HCT116 (cell line): ENCODE results near the gene TMEM179. TPM values are rescaled to one million over a fixed set of nuclear protein-coding genes. Genes with fewer than 3 reads are reported as not detected.

Experiments used
- ATAC-seq: fragments of 200-7000 bp; cut with Tn5 transposase; 2 replicates; pipeline ENCODE4 v1.9.1; 2020; ENCODE audit warnings: mild to moderate bottlenecking, moderate library complexity
- BruUV-seq: library from RNA; stranded (reverse); fragments of 400-500 nt; replicated peaks from 2 replicates; lab custom pipeline; 2021; lab: Mats Ljungman, UMichigan
- CTCF ChIA-PET: fragments of 300-600 bp; sonication (Branson Sonifier 250); formaldehyde crosslinking; loops from one replicate; lab custom pipeline; 2021; ENCODE audit warnings: antibody characterized with exemption; lab: Charles Lee
- POLR2A ChIA-PET: fragments of 300-600, 350-600 bp; sonication (Branson Sonifier 250); formaldehyde crosslinking; loops from one replicate; lab custom pipeline; 2021; ENCODE audit warnings: antibody characterized with exemption; lab: Charles Lee
- RAD21 ChIA-PET, 2 experiments: fragments of 300-600 bp; sonication (Branson Sonifier 250); formaldehyde crosslinking; loops; one replicate each; lab custom pipeline; 2023; ENCODE audit warnings: low total read pairs in 2 of 2; ENCODE audit not compliant: uncharacterized antibody in 2 of 2, unreplicated experiment in 2 of 2, low non-redundant PET in 1 of 2; lab: Charles Lee
- DNase-seq: peaks from one replicate; pipeline ENCODE4 v3.0.0-alpha.2; 2010; ENCODE audit warnings: low read depth, low spot score
- H2AFZ ChIP-seq: fragments of 200-600 bp; shearing (Covaris generic), sonication (generic); 2 replicates; pipeline ENCODE4 v1.6.1; 2017; ENCODE audit warnings: low read depth, mixed run types, mixed read lengths, antibody characterized with exemption, low read length; ENCODE audit not compliant: poor library complexity, severe bottlenecking
- H3K27ac ChIP-seq: 2 replicates; pipeline ENCODE4 v1.5.1; 2012; ENCODE audit warnings: low read depth, low read length
- H3K27me3 ChIP-seq: fragments of 200-600 bp; sonication (generic); 2 replicates; pipeline ENCODE4 v1.6.1; 2016; ENCODE audit warnings: mixed run types, low read length, mixed read lengths; ENCODE audit not compliant: insufficient read depth
- H3K36me3 ChIP-seq, 2 experiments: fragments of 200-500 bp in 1 of 2; fragments of 200-600 bp in 1 of 2; sonication (Bioruptor generic) in 1 of 2; sonication (generic) in 1 of 2; 2 replicates each; pipeline versions ENCODE4 v1.5.1 to v1.6.1; 2014 to 2016; ENCODE audit warnings: low read length in 2 of 2, inconsistent platforms in 1 of 2, mixed read lengths in 1 of 2, mixed run types in 1 of 2; ENCODE audit not compliant: insufficient read depth in 2 of 2, control insufficient read depth in 1 of 2
- H3K4me1 ChIP-seq, 2 experiments: fragments of 200-600 bp in 1 of 2; sonication (generic) in 1 of 2; 2 replicates each; pipeline versions ENCODE4 v1.5.1 to v1.6.1; 2012 to 2017; ENCODE audit warnings: low read length in 2 of 2, inconsistent platforms in 1 of 2, mild to moderate bottlenecking in 1 of 2, mixed read lengths in 1 of 2, mixed run types in 1 of 2, moderate library complexity in 1 of 2; ENCODE audit not compliant: insufficient read depth in 2 of 2, control insufficient read depth in 1 of 2
- H3K4me2 ChIP-seq: fragments of 200-600 bp; sonication (generic); 2 replicates; pipeline ENCODE4 v1.6.1; 2017; ENCODE audit warnings: mixed run types, low read length, mixed read lengths
- H3K4me3 ChIP-seq, 2 experiments: fragments of 200-600 bp in 1 of 2; sonication (generic) in 1 of 2; replicated peaks in 1 of 2; 2 replicates each; pipeline ENCODE4 v1.5.1; 2011 to 2016; ENCODE audit warnings: low read length in 2 of 2, control low read depth in 1 of 2, low read depth in 1 of 2, mild to moderate bottlenecking in 1 of 2, mixed read lengths in 1 of 2, mixed run types in 1 of 2
- H3K79me2 ChIP-seq: fragments of 200-600 bp; sonication (generic); 2 replicates; pipeline ENCODE4 v1.6.1; 2017; ENCODE audit warnings: mild to moderate bottlenecking, mixed run types, low read length, moderate library complexity, mixed read lengths; ENCODE audit not compliant: insufficient read depth
- H3K9ac ChIP-seq: fragments of 200-600 bp; sonication (generic); 2 replicates; pipeline ENCODE4 v1.6.1; 2016; ENCODE audit warnings: low read length, mixed read lengths
- H3K9me2 ChIP-seq: fragments of 200-600 bp; sonication (generic), shearing (Covaris generic); 2 replicates; pipeline ENCODE4 v1.6.1; 2017; ENCODE audit warnings: mixed run types, mild to moderate bottlenecking, moderate library complexity; ENCODE audit not compliant: insufficient read depth
- H3K9me3 ChIP-seq, 2 experiments: fragments of 200-500 bp in 1 of 2; fragments of 200-600 bp in 1 of 2; sonication (Bioruptor generic) in 1 of 2; sonication (generic) in 1 of 2; 2 replicates each; pipeline ENCODE4 v1.6.1; 2014 to 2017; ENCODE audit warnings: low read length in 2 of 2, mixed read lengths in 2 of 2, inconsistent platforms in 1 of 2, low read depth in 1 of 2, mild to moderate bottlenecking in 1 of 2, mixed run types in 1 of 2, moderate library complexity in 1 of 2; ENCODE audit not compliant: control insufficient read depth in 1 of 2, insufficient read depth in 1 of 2
- H4K20me1 ChIP-seq: fragments of 200-600 bp; sonication (generic), shearing (Covaris generic); 2 replicates; pipeline ENCODE4 v1.6.1; 2017; ENCODE audit warnings: mixed run types, mild to moderate bottlenecking, moderate library complexity; ENCODE audit not compliant: insufficient read depth
- ATF3 ChIP-seq: IDR thresholded peaks from 2 replicates; pipeline ENCODE4 v1.6.1; 2012
- CBX3 ChIP-seq: IDR thresholded peaks from 2 replicates; pipeline ENCODE4 v1.6.1; 2012; ENCODE audit warnings: low read depth
- CTCF ChIP-seq, 3 experiments: fragments of 200-600 bp in 1 of 3; sonication (generic) in 1 of 3; IDR thresholded peaks in 2 of 3; conservative IDR thresholded peaks in 1 of 3; 2 replicates each; pipeline ENCODE4 v1.5.1; 2012 to 2017; ENCODE audit warnings: low read depth in 2 of 3, low read length in 2 of 3, antibody characterized with exemption in 1 of 3, borderline replicate concordance in 1 of 3, control low read depth in 1 of 3, mild to moderate bottlenecking in 1 of 3, mixed read lengths in 1 of 3, mixed run types in 1 of 3, moderate library complexity in 1 of 3; ENCODE audit not compliant: insufficient read depth in 1 of 3
- EGR1 ChIP-seq: IDR thresholded peaks from 2 replicates; pipeline ENCODE4 v1.6.1; 2012; ENCODE audit warnings: low read depth
- EZH2 ChIP-seq: fragments of 200-600 bp; sonication (generic); IDR thresholded peaks from 2 replicates; pipeline ENCODE4 v1.6.1; 2017; ENCODE audit warnings: antibody characterized with exemption, mixed run types
- JUND ChIP-seq: IDR thresholded peaks from 2 replicates; pipeline ENCODE4 v1.6.1; 2012
- MAX ChIP-seq: IDR thresholded peaks from 2 replicates; pipeline ENCODE4 v1.6.1; 2012
- POLR2A ChIP-seq: IDR thresholded peaks from 2 replicates; pipeline ENCODE4 v1.7.0; 2011; ENCODE audit warnings: borderline replicate concordance; ENCODE audit not compliant: insufficient read depth, insufficient read length; ENCODE audit errors: extremely low read depth
- POLR2AphosphoS5 ChIP-seq: IDR thresholded peaks from 2 replicates; pipeline ENCODE4 v1.6.1; 2011; ENCODE audit warnings: mild to moderate bottlenecking, low read depth, low read length, moderate library complexity
- RAD21 ChIP-seq: IDR thresholded peaks from 2 replicates; pipeline ENCODE4 v1.6.1; 2012; ENCODE audit warnings: low read depth, mild to moderate bottlenecking
- TCF7L2 ChIP-seq: IDR thresholded peaks from 2 replicates; pipeline ENCODE4 v1.7.0; 2011; ENCODE audit warnings: borderline replicate concordance, inconsistent platforms; ENCODE audit not compliant: insufficient read depth, insufficient read length; ENCODE audit errors: extremely low read depth
- YY1 ChIP-seq: IDR thresholded peaks from 2 replicates; pipeline ENCODE4 v1.6.1; 2011; ENCODE audit warnings: low read length, low read depth, moderate library complexity, mild to moderate bottlenecking; ENCODE audit not compliant: insufficient replicate concordance; ENCODE audit errors: extremely low read depth
- ZNF274 ChIP-seq: fragments of 200-500 bp; sonication (Bioruptor generic); IDR thresholded peaks from 2 replicates; pipeline ENCODE4 v1.6.1; 2014; ENCODE audit warnings: mild to moderate bottlenecking, low read depth, low read length, inconsistent platforms
- intact Hi-C: fragments of 100-400 bp; cut with micrococcal nuclease; formaldehyde crosslinking; loops from 2 replicates; pipeline ENCODE4 v1.10.0; 2022
- total RNA-seq: library from RNA; stranded (reverse); gene quantifications from one replicate; pipeline ENCODE4 v1.2.1, GENCODE V29; 2021; ENCODE audit not compliant: unreplicated experiment

The TMEM179 gene
- total RNA-seq, 1 experiment from 2014 or later: not detected

GRCh38 chr14:104556256-104557021, 48.1 kb downstream of the TMEM179 start:
- H4K20me1 ChIP-seq: no peaks in the 10 kb centered on the region
- ATAC-seq (no peak), DNase-seq (no peak)
- no peaks in the 10 kb centered on the region for H3K79me2 ChIP-seq
- H3K9ac ChIP-seq: no peak overlapping the region
- no peaks in the 10 kb centered on the region for H3K9me3 ChIP-seq
- no peak overlapping the region for H3K4me3 ChIP-seq
- intact Hi-C loops: no loop called here
- H3K27me3 ChIP-seq: peaks cover 6% of the 10 kb centered on the region; the same call in 1 of the 2 replicates
- no peaks in the 10 kb centered on the region for H3K36me3 ChIP-seq
- ChIA-PET POLR2A (no interaction called here), RAD21 (no interaction called here), CTCF (interaction anchor here (0.6 to 1.1 kb wide), 2 partner anchors 90 to 419 kb away, joined by 3 read pairs; no protein-coding TSS in a partner anchor)
- BruUV-seq: no TSS peak
- H3K4me1 ChIP-seq: no peaks in the 10 kb centered on the region
- no peak overlapping the region for H2AFZ ChIP-seq
- no peaks in the 10 kb centered on the region for H3K9me2 ChIP-seq
- no peak overlapping the region for H3K27ac ChIP-seq
- H3K4me2 ChIP-seq: no peak overlapping the region
- no peak for TF ChIP-seq POLR2AphosphoS5
- TF ChIP-seq ATF3: no peak
- TF ChIP-seq RAD21: no peak
- no peak for TF ChIP-seq ZNF274

- Histone ChIP-seq H3K9ac (no peak overlapping the region), H4K20me1 (no peaks in the 10 kb centered on the region), H3K4me2 (no peak overlapping the region), H3K4me3 (no peak overlapping the region), H3K9me3 (no peaks in the 10 kb centered on the region), H3K36me3 (no peaks in the 10 kb centered on the region), H3K79me2 (no peaks in the 10 kb centered on the region), H3K4me1 (no peaks in the 10 kb centered on the region), H3K9me2 (no peaks in the 10 kb centered on the region), H2AFZ (no peak overlapping the region), H3K27ac (no peak overlapping the region), H3K27me3 (peaks cover 8% of the 10 kb centered on the region)
- CTCF ChIA-PET: interaction anchor here (0.6 to 1.1 kb wide), 2 partner anchors 89 to 418 kb away, joined by 3 read pairs; no protein-coding TSS in a partner anchor
- RAD21 ChIA-PET: no interaction called here
- no TSS peak for BruUV-seq
- intact Hi-C loops: no loop called here
- TF ChIP-seq EZH2 (no peak), CTCF (IDR thresholded peaks at IDR 0.05 in 2 of 3, conservative IDR thresholded peaks at IDR 0.05 in 1 of 3; ENCODE audit: borderline replicate concordance in 1 of 3, insufficient read depth in 1 of 3, low read depth in 2 of 3, low read length in 2 of 3) (no peak), TCF7L2 (no peak), POLR2A (no peak), JUND (no peak), EGR1 (no peak), YY1 (no peak), MAX (no peak), CBX3 (no peak)
- DNase-seq: no peak
- no peak for ATAC-seq
- POLR2A ChIA-PET: no interaction called here
Observed at GRCh38 chr14:104555430-104556255, 48.9 kb downstream of the TMEM179 start.
